Hematopoietic multipotent progenitor cell treated with erythropoietin and hydrocortisone succinate and interleukin-3 and kit ligand, for 8 days (in vitro differentiated cells): ENCODE data around the gene JARID2.

Source experiments
- DNase-seq: peaks from one replicate; pipeline ENCODE4 v3.0.0-alpha.2; 2015

JARID2 gene

DNA sequence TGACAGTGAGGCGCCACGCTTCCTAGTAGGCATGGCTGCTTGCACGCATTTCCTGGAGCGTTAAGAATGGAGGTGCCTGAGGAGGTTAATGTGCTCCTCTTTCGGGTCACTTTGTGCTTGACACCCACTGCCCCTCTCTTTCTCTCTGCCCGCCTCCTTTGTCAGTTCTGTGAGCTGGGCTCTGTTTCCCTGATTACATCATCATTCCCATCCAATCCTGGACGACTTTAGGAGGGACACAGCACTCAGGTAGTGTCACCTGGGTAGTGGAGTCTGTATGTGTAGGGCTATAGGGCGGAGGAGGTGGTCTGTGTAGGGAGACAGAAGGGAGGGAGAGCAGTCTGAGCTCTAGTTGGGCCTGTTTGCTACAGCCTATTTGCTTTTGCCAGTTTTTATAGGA, 136.8 kb downstream of the JARID2 start:
- no peak for DNase-seq

DNA sequence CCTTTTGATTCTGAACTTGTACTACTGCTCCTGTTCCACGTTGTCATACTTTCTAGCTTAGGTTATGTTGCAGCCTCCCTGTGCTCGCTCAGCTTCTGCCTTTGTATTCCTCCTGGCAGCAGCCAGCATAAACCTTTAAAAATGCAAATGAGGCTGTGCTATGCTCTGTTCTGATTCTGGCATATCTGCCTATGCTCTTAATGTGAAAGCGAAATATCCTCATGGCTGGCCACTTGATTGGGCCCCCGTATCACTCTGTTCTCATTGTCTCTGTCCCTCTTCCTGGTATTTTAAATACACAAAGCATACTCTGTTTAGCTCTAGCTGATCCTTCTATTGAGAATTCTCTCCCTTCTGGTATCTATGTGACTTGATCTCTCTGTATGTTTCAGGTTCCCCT, 139.0 kb downstream of the JARID2 start:
- no peak for DNase-seq

DNA sequence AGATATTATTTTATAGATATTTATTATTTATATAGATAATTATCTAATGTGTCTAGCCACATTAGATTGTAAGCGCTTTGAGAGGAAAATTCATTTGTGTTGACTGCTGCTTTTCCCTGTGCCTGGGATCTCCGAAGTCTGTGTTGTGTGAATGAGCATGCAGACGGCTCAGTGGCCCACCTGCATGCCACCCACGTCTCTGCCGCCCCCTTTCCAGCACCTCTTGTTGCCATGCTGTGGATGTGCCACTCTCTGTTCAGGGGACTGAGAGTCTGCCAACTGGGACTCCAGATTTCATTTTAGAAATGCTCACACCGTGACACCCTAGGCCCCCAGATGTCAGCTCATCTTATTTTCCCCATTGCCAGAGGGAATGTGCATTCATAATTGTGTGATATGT, 139.7 kb downstream of the JARID2 start:
- DNase-seq = no peak

DNA sequence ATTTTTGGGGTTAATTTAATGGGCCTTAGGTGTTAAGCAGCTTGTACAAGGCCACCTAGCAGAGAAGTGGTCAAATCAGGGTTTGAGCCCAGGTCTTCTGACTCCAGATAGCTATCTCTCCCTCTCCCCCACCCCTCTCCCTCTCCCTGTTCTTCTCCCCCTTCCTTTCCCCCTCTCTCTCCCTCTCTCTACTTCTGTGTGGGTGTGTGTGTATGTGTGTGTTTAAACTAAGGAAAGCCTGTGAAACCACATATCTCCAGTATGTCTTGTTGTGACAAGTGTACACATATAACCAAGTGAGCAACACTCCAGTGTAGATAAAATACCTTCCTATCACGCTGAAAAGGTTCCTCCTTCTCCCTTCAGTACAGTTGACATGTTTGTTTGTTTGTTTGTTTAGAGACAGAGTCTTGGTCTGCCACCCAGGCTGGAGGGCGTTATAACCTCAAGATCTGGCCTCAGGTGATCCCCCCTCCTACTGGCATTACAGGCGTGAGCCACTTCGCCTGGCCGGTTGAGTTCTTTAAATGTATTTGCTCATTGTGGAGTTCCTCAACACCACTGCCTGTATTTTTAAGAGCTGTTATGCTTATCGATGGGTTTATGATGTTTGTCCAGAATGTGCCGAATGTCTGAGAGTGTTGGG, 140.4 kb downstream of the JARID2 start:
- DNase-seq = no peak

DNA sequence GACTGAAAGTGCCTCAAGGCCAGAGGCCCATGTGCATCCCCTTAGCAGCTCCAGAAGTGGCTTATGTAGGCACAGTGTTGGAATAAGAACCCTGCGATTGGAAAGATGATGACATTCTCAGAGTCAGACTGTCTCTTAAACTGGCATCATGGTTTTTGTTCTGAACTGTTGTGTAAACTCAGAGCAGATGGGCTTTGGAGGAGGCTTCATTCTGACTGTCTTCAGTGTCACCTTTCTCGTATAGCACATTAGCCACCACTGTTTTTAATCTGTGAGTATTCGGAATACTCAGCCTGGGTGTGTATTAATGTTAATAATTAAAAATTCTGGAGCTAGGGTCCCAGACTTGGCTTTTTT, 140.9 kb downstream of the JARID2 start:
- no peak for DNase-seq

DNA sequence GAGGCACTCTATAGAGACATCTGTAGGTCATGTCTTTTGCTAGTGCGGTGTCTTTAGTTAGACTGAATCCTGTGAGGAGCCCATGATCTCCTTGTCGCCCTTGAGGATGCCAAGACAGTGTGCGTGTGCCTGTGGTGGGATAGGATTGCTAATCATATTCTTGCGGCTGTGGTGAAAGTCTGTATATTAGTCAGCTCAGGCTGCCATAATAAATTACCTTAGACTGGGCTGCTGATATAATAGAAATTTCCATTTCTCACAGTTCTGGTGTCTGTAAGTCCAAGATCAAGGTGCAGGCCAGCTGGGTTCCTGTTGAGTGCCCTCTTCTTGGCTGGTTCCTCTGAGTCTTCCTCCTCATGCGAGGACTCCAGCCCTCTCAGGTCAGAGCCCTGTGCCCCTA, 141.2 kb downstream of the JARID2 start:
- DNase-seq = no peak

DNA sequence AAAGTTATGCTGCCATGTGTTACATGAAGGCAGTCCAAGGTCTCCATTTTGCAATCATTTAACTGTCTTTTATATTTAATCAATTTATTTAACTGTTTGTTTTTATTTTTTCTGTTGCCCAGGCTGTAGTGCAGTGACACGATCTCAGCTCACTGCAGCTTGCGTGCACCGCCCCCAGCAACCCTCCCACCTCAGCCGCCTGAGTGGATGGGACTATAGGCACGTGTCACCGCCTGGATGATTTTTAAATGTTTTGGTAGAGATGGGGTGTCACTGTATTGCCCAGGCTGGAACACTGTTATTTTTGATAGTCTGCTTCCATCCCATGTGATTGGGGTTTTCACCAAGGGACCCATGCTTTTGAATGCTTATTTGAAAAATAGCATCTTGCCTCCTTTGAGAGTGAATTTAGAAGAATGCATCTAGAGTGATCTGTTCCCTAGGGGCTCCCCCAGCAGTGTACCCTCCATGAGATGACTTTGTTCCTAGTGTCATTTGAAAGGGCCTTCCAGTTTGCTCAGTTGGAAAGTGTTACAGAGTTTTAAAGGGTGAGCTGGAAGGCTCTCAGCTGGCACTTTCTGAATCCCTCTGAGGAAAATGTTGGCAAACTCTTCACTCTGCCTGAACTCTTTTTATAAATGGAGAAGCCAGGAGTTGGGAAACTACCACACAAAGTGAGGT, 143.4 kb downstream of the JARID2 start:
- DNase-seq = no peak

DNA sequence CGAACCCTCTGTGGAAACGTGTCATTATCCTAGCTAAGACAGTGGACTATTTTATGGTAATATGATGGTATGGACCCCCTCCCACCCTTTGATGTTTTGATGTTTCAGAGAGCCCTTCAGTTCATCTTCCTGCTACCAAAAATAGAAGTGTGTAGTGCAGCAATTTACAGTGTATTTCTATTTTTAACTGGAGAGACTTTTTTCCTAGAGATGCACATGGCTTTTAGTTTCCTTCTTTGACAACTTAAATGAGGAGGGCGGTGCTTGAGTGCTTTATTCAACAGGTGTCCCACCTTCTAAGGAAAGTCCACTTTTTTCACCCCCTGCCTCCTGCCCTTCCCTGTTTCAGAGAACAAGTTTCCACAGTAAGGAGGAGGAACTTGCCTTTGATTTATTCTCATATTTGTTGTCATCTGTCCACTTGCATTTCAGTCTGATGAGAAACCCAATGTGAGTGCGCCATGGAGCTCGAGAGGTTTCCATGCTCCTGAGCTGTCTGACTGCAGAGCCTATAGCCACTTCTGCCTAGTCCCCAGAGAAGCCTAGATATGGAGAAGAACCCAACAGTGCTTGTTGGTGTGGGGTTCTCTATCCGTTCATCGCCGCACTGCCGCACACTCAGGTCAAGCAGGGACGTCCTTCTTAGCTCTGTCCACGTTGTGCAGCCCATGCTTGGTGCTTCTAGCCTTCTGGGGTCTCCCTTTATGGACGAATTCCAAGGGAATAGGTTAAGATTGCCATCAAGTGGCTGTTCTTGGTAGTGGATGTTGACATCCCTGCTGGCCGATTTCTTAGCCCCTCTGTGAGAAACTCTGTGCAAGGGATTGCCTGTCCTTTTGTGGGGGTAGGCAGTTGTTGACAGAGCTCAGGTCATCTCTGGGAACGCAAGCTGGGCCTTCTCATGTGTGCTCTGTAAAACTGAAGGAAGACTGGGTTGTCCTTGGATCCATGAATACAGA, 144.2 kb downstream of the JARID2 start:
- peak; percentile 62 for DNase-seq

DNA sequence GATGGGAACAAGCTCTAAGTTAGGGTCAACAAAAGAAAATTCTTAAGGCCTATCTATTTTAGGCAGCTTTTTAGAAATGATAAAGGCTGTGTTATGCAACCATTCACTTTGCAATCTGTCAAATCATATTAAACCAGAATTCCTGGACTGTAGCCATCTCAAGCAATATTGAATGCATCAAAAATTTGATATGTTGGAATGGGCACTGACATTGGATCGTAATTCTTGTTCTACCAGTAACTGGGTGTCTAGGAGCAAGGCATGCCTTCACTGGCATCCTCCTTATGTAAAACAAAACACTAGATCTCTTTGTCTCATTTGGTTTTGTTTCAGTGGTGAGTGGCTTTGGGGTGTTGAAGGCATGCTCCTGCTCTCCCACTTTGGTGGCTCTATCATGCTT, 145.6 kb downstream of the JARID2 start:
- DNase-seq = no peak

DNA sequence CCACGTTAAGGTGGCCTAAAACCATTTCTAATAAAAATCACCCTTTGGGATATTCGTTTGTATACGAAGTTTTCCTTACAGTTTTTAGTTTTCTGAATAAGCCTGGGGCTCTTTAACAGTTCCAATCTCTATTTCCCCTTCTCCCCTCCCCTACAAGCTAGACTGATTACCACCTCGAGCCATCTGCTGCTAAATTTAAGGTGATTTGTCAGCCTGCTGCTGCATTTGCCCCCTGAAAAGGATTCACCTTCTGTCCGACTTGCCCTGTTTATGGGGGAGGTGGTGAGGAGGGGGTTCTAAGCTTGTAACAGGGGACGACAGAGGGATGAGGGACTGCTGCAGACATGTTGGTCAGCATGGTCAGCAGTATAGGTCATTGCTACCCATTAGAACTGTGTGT, 146.3 kb downstream of the JARID2 start:
- no peak for DNase-seq

DNA sequence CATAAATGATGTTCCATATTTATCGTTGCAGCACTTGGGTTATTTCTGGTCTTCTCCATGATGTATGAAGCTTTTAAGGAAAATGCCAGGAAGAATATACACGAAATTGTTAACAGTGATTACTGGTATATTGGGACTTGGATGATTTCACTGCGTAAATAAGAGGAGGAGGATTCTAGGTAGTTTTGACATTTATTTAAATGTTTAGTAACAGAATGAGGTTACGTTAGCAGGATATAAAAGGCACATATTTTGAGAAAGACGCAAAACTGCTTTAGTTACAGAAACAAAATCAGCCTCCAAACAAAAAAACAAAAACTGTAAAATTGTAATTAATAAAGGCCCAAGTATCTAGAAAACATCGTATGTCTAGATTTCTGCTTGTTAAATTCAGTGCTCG, 147.7 kb downstream of the JARID2 start:
- no peak for DNase-seq

DNA sequence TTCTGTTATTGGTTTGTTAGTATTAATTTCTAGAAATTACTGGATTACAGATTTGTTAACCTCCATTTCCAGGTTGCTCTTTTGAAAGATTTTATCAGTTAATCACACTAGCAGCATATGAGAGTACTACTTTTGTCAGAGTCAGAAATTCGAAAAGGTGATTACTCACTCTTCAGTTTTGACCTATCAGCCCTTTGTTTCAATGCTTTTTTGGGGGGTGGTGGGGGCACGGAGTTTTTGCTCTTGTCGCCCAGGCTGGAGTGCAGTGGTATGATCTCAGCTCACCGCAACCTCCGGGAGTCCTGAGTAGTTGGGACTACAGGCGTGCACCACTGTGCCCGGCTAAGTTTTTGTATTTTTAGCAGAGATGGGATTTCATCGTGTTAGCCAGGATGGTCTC, 149.2 kb downstream of the JARID2 start:
- no peak for DNase-seq

DNA sequence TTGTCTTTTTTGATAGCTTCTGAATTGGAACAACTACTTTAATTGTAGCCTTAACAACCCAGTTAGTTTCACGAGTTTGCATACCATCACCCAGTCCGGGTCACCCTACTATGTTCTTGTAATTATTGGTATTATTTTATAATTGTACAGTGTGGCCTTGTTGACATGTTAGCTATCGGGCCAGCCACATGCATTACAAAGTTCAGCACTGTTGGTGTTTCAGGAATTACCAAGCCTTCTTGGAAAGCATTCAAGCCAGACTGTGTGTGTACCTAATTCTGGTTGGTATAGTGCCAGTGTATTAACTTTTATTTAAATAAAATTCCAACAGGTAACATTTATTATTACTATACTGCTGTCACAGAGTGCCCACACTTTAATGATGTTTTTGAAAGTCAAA, 150.9 kb downstream of the JARID2 start:
- no peak for DNase-seq

DNA sequence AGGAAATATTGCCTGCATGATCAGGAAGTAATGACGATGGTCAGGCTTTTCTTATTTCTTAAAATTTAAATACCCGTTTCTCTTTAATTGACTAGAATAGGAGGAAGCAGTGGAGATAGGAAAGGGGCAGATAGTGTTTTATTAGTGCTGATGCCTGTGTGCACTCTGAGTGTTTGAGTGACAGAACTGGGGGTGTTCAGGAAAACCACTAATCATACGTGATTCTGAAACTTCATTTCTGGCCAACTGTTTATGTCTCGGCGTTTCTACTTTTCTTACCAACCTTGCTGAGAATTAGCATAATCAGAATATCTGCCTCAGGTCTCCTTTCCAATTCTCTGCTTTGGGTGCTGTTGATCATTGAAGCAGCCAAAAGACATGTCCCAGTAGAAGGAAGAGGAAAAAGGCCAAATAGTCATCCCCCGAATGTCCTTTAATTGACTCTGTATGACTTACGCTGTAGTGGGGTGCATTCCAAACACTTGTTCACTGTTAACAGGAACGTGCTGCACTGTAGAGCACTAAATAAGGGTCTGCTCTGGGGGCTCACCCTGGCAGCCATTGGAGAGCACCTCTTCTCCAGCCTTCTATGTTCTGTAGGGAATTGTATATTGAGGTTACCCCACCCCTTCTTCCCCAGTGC, 152.9 kb downstream of the JARID2 start:
- DNase-seq = no peak

DNA sequence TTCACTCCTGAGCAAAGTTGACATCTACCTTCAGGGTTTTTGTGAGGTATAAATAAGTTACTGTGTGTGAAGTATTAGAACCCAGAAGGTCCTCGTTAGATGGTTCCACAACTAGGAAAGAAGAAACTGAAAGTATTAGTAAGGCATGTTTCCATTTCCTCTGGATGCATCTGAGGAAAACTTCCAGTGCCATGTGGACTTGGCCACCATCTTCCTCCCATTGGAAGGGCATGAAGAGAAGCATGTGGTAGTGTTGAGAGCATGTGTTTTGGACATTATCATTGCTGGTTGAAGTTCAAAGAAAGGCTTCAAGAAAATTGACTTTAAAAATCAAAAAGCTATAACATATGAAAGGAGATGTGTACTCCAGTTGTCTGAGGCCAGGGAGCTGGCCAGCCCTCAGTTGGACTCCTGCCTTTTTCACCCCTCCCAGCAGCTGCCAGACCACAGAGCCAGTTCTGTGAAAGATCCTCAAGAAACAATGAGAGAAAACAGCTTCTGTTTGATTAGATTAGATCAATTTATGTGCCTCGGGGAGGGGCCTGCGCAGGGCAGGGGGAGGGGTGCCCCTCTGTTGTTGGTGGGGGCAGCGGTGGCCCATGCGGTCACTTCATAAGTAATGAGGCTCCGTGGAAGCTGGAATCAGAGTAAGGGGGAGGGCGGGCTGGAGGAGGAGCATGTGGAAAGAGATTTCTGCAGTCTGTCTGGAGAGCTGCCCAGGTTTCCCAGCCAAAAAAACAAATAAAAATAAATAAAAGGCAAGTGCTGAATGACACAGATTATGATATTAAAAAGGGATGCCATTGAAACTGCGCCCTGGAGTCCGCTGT, 154.0 kb downstream of the JARID2 start:
- peak; percentile 82 for DNase-seq

DNA sequence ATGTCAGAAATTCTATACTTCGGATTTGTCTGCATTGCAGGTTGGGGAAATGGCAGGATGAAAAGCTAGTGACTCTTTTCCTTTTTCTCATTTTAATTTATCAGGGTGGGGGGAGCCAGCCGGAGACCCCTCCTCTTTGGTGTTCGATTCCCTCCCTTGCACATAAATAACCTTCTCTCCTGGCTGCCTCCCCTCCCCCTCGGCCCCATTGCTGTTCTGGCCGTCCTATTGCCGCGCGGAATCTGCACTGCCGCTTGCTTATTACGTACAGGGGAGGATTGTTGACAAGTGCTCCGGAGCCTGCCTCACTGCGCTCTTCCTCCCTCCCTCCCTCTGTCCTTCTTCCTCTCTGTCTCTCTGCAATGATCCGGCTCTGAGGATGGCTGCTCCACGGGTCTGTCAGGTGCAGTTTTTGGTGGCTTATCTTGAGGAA, 154.7 kb downstream of the JARID2 start:
- DNase-seq = peak; percentile 48

DNA sequence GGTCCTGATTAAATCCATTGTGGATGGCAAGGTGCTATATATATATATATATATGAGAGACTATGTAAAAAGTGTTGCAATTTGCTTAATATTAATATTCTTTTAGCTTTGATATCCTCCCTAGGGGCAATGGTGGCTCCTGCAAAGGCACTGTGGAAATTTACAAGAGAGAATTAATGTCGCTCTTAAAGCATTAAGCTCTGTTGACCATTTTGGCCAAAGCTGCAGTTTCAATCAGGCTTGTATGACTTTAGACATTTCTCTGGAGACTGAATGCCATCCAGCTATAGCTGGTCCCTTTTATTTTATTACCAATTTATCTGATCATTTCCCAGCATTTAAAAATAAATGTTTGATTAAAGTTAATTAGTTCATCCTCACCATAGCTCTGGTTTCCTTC, 155.3 kb downstream of the JARID2 start:
- DNase-seq = no peak

DNA sequence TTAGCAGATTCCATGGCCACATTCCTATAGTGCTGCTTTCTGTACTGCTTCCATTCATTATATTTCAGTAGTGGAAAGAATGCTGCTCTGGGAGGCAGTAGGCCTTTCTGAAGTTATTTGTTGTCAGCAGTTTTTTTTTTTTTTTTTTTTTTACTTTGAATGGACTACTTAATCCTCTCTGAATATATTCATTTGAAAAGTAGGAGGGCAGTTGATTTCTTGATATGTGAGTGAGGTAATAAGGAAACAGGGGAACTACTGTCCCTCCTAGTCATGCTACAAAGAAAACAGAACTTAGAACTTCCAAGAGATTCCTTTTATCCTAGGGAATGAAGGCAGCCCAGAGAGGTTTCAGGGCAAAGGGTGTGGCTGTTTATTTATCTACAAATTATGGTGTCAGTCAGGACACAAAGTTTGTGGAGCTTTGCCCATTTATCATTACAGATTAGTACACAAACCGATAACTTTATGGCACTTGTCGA, 155.9 kb downstream of the JARID2 start:
- DNase-seq = no peak

DNA sequence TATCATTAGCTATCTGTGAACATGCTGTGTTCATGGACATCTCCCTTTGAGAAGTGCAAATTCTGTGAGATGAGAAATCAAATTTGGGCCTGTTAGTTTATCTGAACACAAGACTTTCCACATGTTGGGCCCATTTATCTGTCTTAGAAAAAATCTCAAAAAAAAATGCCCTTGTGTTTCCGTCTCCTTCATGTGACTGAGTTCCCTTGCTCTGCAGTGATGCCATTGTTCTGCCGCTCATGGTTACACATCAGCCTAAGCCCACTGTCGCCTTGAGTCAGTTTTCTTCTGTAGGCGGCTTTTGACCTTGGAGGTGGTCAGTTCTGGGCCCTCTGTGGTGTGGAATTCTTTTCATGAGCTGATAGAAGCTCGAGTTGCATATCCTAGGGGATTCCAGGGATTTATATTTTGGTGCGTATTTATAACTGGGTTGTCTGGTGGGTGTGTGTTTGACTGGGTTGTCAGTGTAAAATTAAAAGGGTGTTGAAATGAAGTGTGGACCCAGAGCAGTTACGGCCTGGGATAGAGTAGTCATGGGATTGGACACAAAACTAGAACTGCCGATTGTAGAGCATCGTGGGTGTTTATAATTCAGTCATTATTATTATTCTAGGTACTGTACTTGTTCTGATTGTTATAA, 156.7 kb downstream of the JARID2 start:
- no peak for DNase-seq

DNA sequence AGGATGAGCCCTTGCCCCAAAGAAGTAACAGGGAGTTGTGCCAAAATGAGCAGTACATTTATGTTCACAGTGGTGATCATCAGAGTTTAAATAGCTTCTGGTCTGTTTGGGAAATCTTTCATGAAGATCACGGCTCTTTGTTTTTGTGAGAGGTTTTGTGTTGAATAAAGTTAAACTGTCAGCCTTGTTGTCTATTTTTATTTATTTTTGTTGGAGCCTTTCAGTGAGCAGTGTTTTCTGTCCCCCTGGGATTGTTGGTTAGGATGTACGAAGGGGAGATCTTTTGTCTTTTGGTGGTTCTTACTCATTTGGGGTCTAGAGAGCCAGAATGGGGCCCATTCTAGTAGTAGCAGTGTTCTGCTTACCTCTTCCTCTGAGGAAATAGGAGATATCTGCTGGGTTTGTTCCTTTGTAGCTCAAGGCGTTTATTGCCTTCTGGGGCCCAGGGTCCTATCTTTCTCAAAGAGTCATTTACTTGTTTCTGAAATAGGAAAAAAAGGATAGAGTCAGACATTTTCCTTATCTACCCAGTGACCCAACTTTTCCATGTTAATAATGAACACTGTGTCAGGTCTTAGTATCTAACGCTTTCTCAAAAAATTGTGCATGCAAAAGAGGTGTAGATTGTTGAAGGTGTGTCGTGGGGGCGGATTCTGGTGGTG, 157.4 kb downstream of the JARID2 start:
- DNase-seq = no peak

DNA sequence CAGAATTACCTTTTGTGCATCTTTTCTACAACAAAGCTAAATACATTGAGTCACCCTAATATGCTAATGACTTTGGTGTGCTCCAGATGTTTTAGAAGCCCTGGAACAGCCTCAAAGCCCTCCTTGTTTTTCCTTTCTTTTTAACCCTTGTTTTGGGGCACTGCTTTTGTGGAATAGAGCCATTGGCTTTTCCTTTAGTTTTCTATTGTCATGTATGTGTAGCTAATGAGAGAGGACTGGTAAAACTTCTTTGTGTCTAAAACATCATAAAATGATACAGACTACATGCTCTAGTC, 158.8 kb downstream of the JARID2 start:
- DNase-seq = no peak
